Activated T-cell treated with anti-CD3 and anti-CD28 coated beads, Interleukin-2, amount 50 U/mL, for 4 hours (primary cell): ENCODE measurements around the gene RTN4. TPM values are rescaled to one million over a fixed set of nuclear protein-coding genes. Genes with fewer than 3 reads are reported as not detected.
"Not testable (repeated sequence)": the region's sequence is repeated elsewhere in the genome, so short reads cannot be mapped to it uniquely, and the experiment has no call there.

Experiments used
- ATAC-seq, 2 donors: fragments of 200-7000 bp; cut with Tn5 transposase; one replicate each; pipeline ENCODE4 v1.10.0; 2021
- DNase-seq: peaks from one replicate; pipeline ENCODE4 v3.0.0-alpha.2; 2020
- H3K27me3 Mint-ChIP-seq: one replicate; pipeline ENCODE4 v1.8.0; 2021; ENCODE audit warnings: low read depth, mixed read lengths
- H3K36me3 Mint-ChIP-seq: one replicate; pipeline ENCODE4 v1.8.0; 2022; ENCODE audit warnings: mixed read lengths; ENCODE audit not compliant: insufficient read depth
- H3K4me1 Mint-ChIP-seq: one replicate; pipeline ENCODE4 v1.8.0; 2021; ENCODE audit warnings: low read depth, mixed read lengths
- H3K4me3 Mint-ChIP-seq: one replicate; pipeline ENCODE4 v1.8.0; 2021; ENCODE audit warnings: mild to moderate bottlenecking, moderate library complexity, mixed read lengths
- H3K9me3 Mint-ChIP-seq: one replicate; pipeline ENCODE4 v1.8.0; 2021; ENCODE audit warnings: mixed read lengths
- total RNA-seq, 3 donors: library from RNA; stranded (reverse); gene quantifications; one replicate each; pipeline ENCODE4 v1.2.1, GENCODE V29; 2021

RTN4 gene
- total RNA-seq, 3 donors from 2014 or later: 71.4 to 75.9 (median 73.6) TPM

- H3K27me3 Mint-ChIP-seq: peaks cover 2% of the 10 kb centered on the region
- peaks cover 2% of the 10 kb centered on the region for H3K9me3 Mint-ChIP-seq
- ATAC-seq: no peak
- DNase-seq: no peak
- H3K4me1 Mint-ChIP-seq: no peaks in the 10 kb centered on the region
- H3K36me3 Mint-ChIP-seq: no peaks in the 10 kb centered on the region
- H3K4me3 Mint-ChIP-seq: no peak overlapping the region
Measured at GRCh38 chr2:55085113-55086040, 35.1 kb upstream of the RTN4 start.

GRCh38 chr2:55084641-55085040, 34.4 kb upstream of the RTN4 start:
- no peak overlapping the region for H3K4me3 Mint-ChIP-seq
- peaks cover 2% of the 10 kb centered on the region for H3K27me3 Mint-ChIP-seq
- DNase-seq: no peak
- no peaks in the 10 kb centered on the region for H3K4me1 Mint-ChIP-seq
- ATAC-seq: no peak
- peaks cover 4% of the 10 kb centered on the region for H3K9me3 Mint-ChIP-seq
- H3K36me3 Mint-ChIP-seq: no peaks in the 10 kb centered on the region

GRCh38 chr2:55080204-55080738, 30.0 kb upstream of the RTN4 start:
- DNase-seq (no peak), ATAC-seq (no peak)
- H3K27me3 Mint-ChIP-seq: peaks cover 2% of the 10 kb centered on the region
- H3K4me1 Mint-ChIP-seq: no peaks in the 10 kb centered on the region
- H3K4me3 Mint-ChIP-seq: no peak overlapping the region
- peaks cover 4% of the 10 kb centered on the region for H3K9me3 Mint-ChIP-seq
- no peaks in the 10 kb centered on the region for H3K36me3 Mint-ChIP-seq

- Mint-ChIP-seq H3K9me3 (peaks cover 4% of the 10 kb centered on the region), H3K4me1 (no peaks in the 10 kb centered on the region), H3K36me3 (no peaks in the 10 kb centered on the region), H3K4me3 (no peak overlapping the region), H3K27me3 (peaks cover 4% of the 10 kb centered on the region)
- no peak for ATAC-seq
- no peak for DNase-seq
Measured at GRCh38 chr2:55078956-55079355, 28.7 kb upstream of the RTN4 start.

- ATAC-seq (no peak), DNase-seq (no peak)
- Mint-ChIP-seq H3K27me3 (peaks cover 4% of the 10 kb centered on the region), H3K4me3 (no peak overlapping the region), H3K36me3 (no peaks in the 10 kb centered on the region), H3K4me1 (no peaks in the 10 kb centered on the region), H3K9me3 (peaks cover 4% of the 10 kb centered on the region)
Measured at GRCh38 chr2:55076721-55077120, 26.5 kb upstream of the RTN4 start.

- H3K4me3 Mint-ChIP-seq, H3K36me3 Mint-ChIP-seq, DNase-seq, H3K9me3 Mint-ChIP-seq, ATAC-seq, H3K27me3 Mint-ChIP-seq, H3K4me1 Mint-ChIP-seq: not testable (repeated sequence)
Measured at GRCh38 chr2:55076019-55076418, 25.8 kb upstream of the RTN4 start.

- H3K4me1 Mint-ChIP-seq: no peaks in the 10 kb centered on the region
- H3K9me3 Mint-ChIP-seq: no peaks in the 10 kb centered on the region
- H3K27me3 Mint-ChIP-seq: peaks cover 4% of the 10 kb centered on the region
- ATAC-seq (no peak), DNase-seq (no peak)
- no peak overlapping the region for H3K4me3 Mint-ChIP-seq
- no peaks in the 10 kb centered on the region for H3K36me3 Mint-ChIP-seq
Measured at GRCh38 chr2:55073000-55073983, 23.0 kb upstream of the RTN4 start.

- Mint-ChIP-seq H3K9me3 (no peaks in the 10 kb centered on the region), H3K27me3 (no peaks in the 10 kb centered on the region), H3K4me1 (no peaks in the 10 kb centered on the region), H3K4me3 (no peak overlapping the region), H3K36me3 (no peaks in the 10 kb centered on the region)
- ATAC-seq (no peak), DNase-seq (no peak)
Measured at GRCh38 chr2:55063713-55064323, 13.6 kb upstream of the RTN4 start.

GRCh38 chr2:55063226-55063625, 13.0 kb upstream of the RTN4 start:
- Mint-ChIP-seq H3K4me3 (no peak overlapping the region), H3K4me1 (no peaks in the 10 kb centered on the region), H3K36me3 (no peaks in the 10 kb centered on the region), H3K9me3 (no peaks in the 10 kb centered on the region), H3K27me3 (no peaks in the 10 kb centered on the region)
- no peak for DNase-seq
- peak in 1 of 2 donors; percentile 14 for ATAC-seq

- no peak for ATAC-seq
- H3K36me3 Mint-ChIP-seq: no peaks in the 10 kb centered on the region
- H3K27me3 Mint-ChIP-seq: no peaks in the 10 kb centered on the region
Measured at GRCh38 chr2:55062754-55063153, 12.5 kb upstream of the RTN4 start.

GRCh38 chr2:55061523-55062344, 11.5 kb upstream of the RTN4 start:
- no peak for DNase-seq
- Mint-ChIP-seq H3K4me3 (no peak overlapping the region), H3K36me3 (no peaks in the 10 kb centered on the region), H3K9me3 (no peaks in the 10 kb centered on the region), H3K4me1 (no peaks in the 10 kb centered on the region), H3K27me3 (no peaks in the 10 kb centered on the region)
- ATAC-seq: no peak

More at GRCh38 chr2:55062754-55063153, 12.5 kb upstream of the RTN4 start:
- H3K9me3 Mint-ChIP-seq: no peaks in the 10 kb centered on the region
- no peaks in the 10 kb centered on the region for H3K4me1 Mint-ChIP-seq
- H3K4me3 Mint-ChIP-seq: no peak overlapping the region
- DNase-seq: no peak

GRCh38 chr2:55059793-55060192, 9.5 kb upstream of the RTN4 start:
- Mint-ChIP-seq H3K4me1 (no peaks in the 10 kb centered on the region), H3K9me3 (no peaks in the 10 kb centered on the region), H3K4me3 (no peak overlapping the region), H3K36me3 (no peaks in the 10 kb centered on the region), H3K27me3 (no peaks in the 10 kb centered on the region)
- ATAC-seq: no peak
- no peak for DNase-seq

GRCh38 chr2:55057474-55057873, 7.2 kb upstream of the RTN4 start:
- no peak for ATAC-seq
- H3K9me3 Mint-ChIP-seq: no peaks in the 10 kb centered on the region
- H3K4me1 Mint-ChIP-seq: peaks cover 14% of the 10 kb centered on the region

More at GRCh38 chr2:55057474-55057873, 7.2 kb upstream of the RTN4 start:
- DNase-seq: no peak
- no peaks in the 10 kb centered on the region for H3K27me3 Mint-ChIP-seq
- no peaks in the 10 kb centered on the region for H3K36me3 Mint-ChIP-seq
- H3K4me3 Mint-ChIP-seq: no peak overlapping the region
